ENCODE data around the gene SNRPD2.

Gene SNRPD2

GRCh38 chr19:45717983-45718650 is 26.4 kb upstream of the SNRPD2 start:
- H3K4me2 ChIP-seq (ENCODE audit: insufficient read depth, low read length, poor library complexity, severe bottlenecking): peak overlapping the region; percentile 72
- peak overlapping the region; percentile 25 for H2BK120ac ChIP-seq (ENCODE audit: low read depth, low read length)
- peak overlapping the region; percentile 68 to 72 for H3K4me3 ChIP-seq (ENCODE audit: low read length in 2 of 2)
- H3K4ac ChIP-seq (ENCODE audit: low read length): no peak overlapping the region
- H3K9me3 ChIP-seq (replicated peaks in 1 of 2; ENCODE audit: control insufficient read depth in 2 of 2, insufficient read depth in 1 of 2, low read depth in 1 of 2, low read length in 2 of 2): peaks cover 0 to 2% of the 10 kb centered on the region in 2 donors
- H3K27me3 ChIP-seq (ENCODE audit: control insufficient read depth in 3 of 3, insufficient read depth in 3 of 3, low read depth in 1 of 3, low read length in 3 of 3): no peaks in the 10 kb centered on the region
- WGBS, 2 donors (ENCODE audit: extremely low coverage in 2 of 2, insufficient read length in 2 of 2, insufficient replicate concordance in 1 of 2): no CpG with 5 or more reads among the region's 12 CpGs
- H3K14ac ChIP-seq (ENCODE audit: low read length): no peak overlapping the region
- peaks cover 5 to 38% of the 10 kb centered on the region in 2 donors for H3K36me3 ChIP-seq (replicated peaks in 1 of 2; ENCODE audit: control insufficient read depth in 2 of 2, insufficient read depth in 2 of 2, low read length in 2 of 2)
- H3K79me1 ChIP-seq (ENCODE audit: low read depth, low read length): peaks cover 15% of the 10 kb centered on the region
- no peak overlapping the region for H3K9ac ChIP-seq (ENCODE audit: low read depth, low read length, poor library complexity)
- peak overlapping the region; percentile 90 for H3K27ac ChIP-seq (replicated peaks; ENCODE audit: low read length)
- H2BK5ac ChIP-seq (ENCODE audit: low read length): peak overlapping the region; percentile 7
- H2AFZ ChIP-seq (ENCODE audit: low read length): peak overlapping the region; percentile 68
- H3K4me1 ChIP-seq (ENCODE audit: control insufficient read depth in 2 of 2, insufficient read depth in 1 of 2, low read depth in 1 of 2, low read length in 2 of 2): peaks cover 10 to 16% of the 10 kb centered on the region in 2 donors
- DNase-seq (ENCODE audit: low spot score): no peak
- H3K23ac ChIP-seq (ENCODE audit: low read depth, low read length, poor library complexity): no peak overlapping the region
- peak overlapping the region; percentile 2 for H2BK15ac ChIP-seq (ENCODE audit: low read length)
- H3K18ac ChIP-seq (ENCODE audit: low read length): peak overlapping the region; percentile 76
- H4K8ac ChIP-seq (ENCODE audit: low read depth, low read length): no peak overlapping the region
- peak overlapping the region; percentile 64 for H2AK5ac ChIP-seq (ENCODE audit: low read depth, low read length)
- no peak overlapping the region for H4K91ac ChIP-seq (ENCODE audit: low read depth, low read length, poor library complexity)
- peak overlapping the region; percentile 44 for H2BK12ac ChIP-seq (ENCODE audit: low read length)

- peak overlapping the region; percentile 31 for H2BK5ac ChIP-seq (ENCODE audit: low read length)
- H3K27me3 ChIP-seq (ENCODE audit: control insufficient read depth in 3 of 3, insufficient read depth in 3 of 3, low read depth in 1 of 3, low read length in 3 of 3): no peaks in the 10 kb centered on the region
- H2AFZ ChIP-seq (ENCODE audit: low read length): peak overlapping the region; percentile 68
- no peak overlapping the region for H3K4ac ChIP-seq (ENCODE audit: low read length)
- no peak overlapping the region for H4K8ac ChIP-seq (ENCODE audit: low read depth, low read length)
- peaks cover 7 to 39% of the 10 kb centered on the region in 2 donors for H3K36me3 ChIP-seq (replicated peaks in 1 of 2; ENCODE audit: control insufficient read depth in 2 of 2, insufficient read depth in 2 of 2, low read length in 2 of 2)
- H3K9me3 ChIP-seq (replicated peaks in 1 of 2; ENCODE audit: control insufficient read depth in 2 of 2, insufficient read depth in 1 of 2, low read depth in 1 of 2, low read length in 2 of 2): peaks cover 0 to 2% of the 10 kb centered on the region in 2 donors
- peak overlapping the region; percentile 90 for H3K27ac ChIP-seq (replicated peaks; ENCODE audit: low read length)
- H3K79me1 ChIP-seq (ENCODE audit: low read depth, low read length): peaks cover 18% of the 10 kb centered on the region
- no peak overlapping the region for H3K14ac ChIP-seq (ENCODE audit: low read length)
- H2BK15ac ChIP-seq (ENCODE audit: low read length): peak overlapping the region; percentile 87
- peak; percentile 99 for DNase-seq (ENCODE audit: low spot score)
- no CpG with 5 or more reads among the region's 51 CpGs for WGBS, 2 donors (ENCODE audit: extremely low coverage in 2 of 2, insufficient read length in 2 of 2, insufficient replicate concordance in 1 of 2)
- H4K91ac ChIP-seq (ENCODE audit: low read depth, low read length, poor library complexity): no peak overlapping the region
- H2BK12ac ChIP-seq (ENCODE audit: low read length): peak overlapping the region; percentile 44
- peak overlapping the region; percentile 83 for H3K4me2 ChIP-seq (ENCODE audit: insufficient read depth, low read length, poor library complexity, severe bottlenecking)
- H3K9ac ChIP-seq (ENCODE audit: low read depth, low read length, poor library complexity): no peak overlapping the region
- peak overlapping the region; percentile 64 for H2AK5ac ChIP-seq (ENCODE audit: low read depth, low read length)
- peaks cover 10 to 16% of the 10 kb centered on the region in 2 donors for H3K4me1 ChIP-seq (ENCODE audit: control insufficient read depth in 2 of 2, insufficient read depth in 1 of 2, low read depth in 1 of 2, low read length in 2 of 2)
- H3K23ac ChIP-seq (ENCODE audit: low read depth, low read length, poor library complexity): peak overlapping the region; percentile 90
- peak overlapping the region; percentile 94 for H3K18ac ChIP-seq (ENCODE audit: low read length)
- peak overlapping the region; percentile 68 to 85 for H3K4me3 ChIP-seq (ENCODE audit: low read length in 2 of 2)
- H2BK120ac ChIP-seq (ENCODE audit: low read depth, low read length): peak overlapping the region; percentile 25
These were observed 25.6 kb upstream of the SNRPD2 start for GRCh38 chr19:45717131-45717982.

- Histone ChIP-seq H3K27me3 (ENCODE audit: control insufficient read depth in 3 of 3, insufficient read depth in 3 of 3, low read depth in 1 of 3, low read length in 3 of 3) (no peaks in the 10 kb centered on the region), H3K4me2 (ENCODE audit: insufficient read depth, low read length, poor library complexity, severe bottlenecking) (peak overlapping the region; percentile 83), H3K36me3 (replicated peaks in 1 of 2; ENCODE audit: control insufficient read depth in 2 of 2, insufficient read depth in 2 of 2, low read length in 2 of 2) (peaks cover 14 to 40% of the 10 kb centered on the region in 2 donors), H3K27ac (replicated peaks; ENCODE audit: low read length) (no peak overlapping the region), H3K4ac (ENCODE audit: low read length) (no peak overlapping the region), H3K9me3 (replicated peaks in 1 of 2; ENCODE audit: control insufficient read depth in 2 of 2, insufficient read depth in 1 of 2, low read depth in 1 of 2, low read length in 2 of 2) (peaks cover 0 to 2% of the 10 kb centered on the region in 2 donors), H2AK5ac (ENCODE audit: low read depth, low read length) (peak overlapping the region; percentile 19), H2BK12ac (ENCODE audit: low read length) (peak overlapping the region; percentile 24), H3K18ac (ENCODE audit: low read length) (peak overlapping the region; percentile 94), H2BK120ac (ENCODE audit: low read depth, low read length) (no peak overlapping the region), H3K14ac (ENCODE audit: low read length) (no peak overlapping the region), H3K4me3 (ENCODE audit: low read length in 2 of 2) (peak overlapping the region; percentile 68 to 85), H2AFZ (ENCODE audit: low read length) (peak overlapping the region; percentile 41), H3K9ac (ENCODE audit: low read depth, low read length, poor library complexity) (peak overlapping the region; percentile 92), H3K23ac (ENCODE audit: low read depth, low read length, poor library complexity) (no peak overlapping the region), H3K79me1 (ENCODE audit: low read depth, low read length) (peaks cover 21% of the 10 kb centered on the region), H2BK15ac (ENCODE audit: low read length) (peak overlapping the region; percentile 87), H4K91ac (ENCODE audit: low read depth, low read length, poor library complexity) (no peak overlapping the region), H3K4me1 (ENCODE audit: control insufficient read depth in 2 of 2, insufficient read depth in 1 of 2, low read depth in 1 of 2, low read length in 2 of 2) (peaks cover 10 to 16% of the 10 kb centered on the region in 2 donors), H2BK5ac (ENCODE audit: low read length) (peak overlapping the region; percentile 31), H4K8ac (ENCODE audit: low read depth, low read length) (no peak overlapping the region)
- no CpG with 5 or more reads among the region's 24 CpGs for WGBS, 2 donors (ENCODE audit: extremely low coverage in 2 of 2, insufficient read length in 2 of 2, insufficient replicate concordance in 1 of 2)
- no peak for DNase-seq (ENCODE audit: low spot score)
These were observed 24.8 kb upstream of the SNRPD2 start for GRCh38 chr19:45716359-45717130.
